NCI-H1105 (cell line): ENCODE data around the gene MYRF.

Experiments
- DNase-seq: peaks from one replicate; lab custom pipeline; 2025; lab: John Stamatoyannopoulos, UW

MYRF gene

DNA sequence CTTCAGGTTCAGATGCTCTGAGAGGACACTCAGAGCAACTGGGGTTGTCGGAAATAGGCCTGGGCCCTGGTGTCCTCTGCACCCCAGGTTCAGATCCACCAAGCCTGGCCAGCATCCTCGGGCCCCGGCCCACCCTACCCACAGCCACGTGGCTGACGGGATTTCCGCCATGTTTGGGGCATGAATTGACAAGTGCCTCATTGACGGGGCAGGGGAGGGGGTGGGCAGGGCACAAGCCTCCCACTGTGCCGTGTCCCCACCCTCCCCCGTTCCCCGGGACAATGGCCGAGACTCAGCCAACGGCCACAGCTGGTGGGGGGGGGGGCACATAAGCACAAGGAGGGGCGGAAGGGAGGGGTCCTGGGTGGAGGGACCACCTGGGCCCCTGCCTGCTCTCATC lies 8.5 kb downstream of the MYRF start:
- no peak for DNase-seq

DNA sequence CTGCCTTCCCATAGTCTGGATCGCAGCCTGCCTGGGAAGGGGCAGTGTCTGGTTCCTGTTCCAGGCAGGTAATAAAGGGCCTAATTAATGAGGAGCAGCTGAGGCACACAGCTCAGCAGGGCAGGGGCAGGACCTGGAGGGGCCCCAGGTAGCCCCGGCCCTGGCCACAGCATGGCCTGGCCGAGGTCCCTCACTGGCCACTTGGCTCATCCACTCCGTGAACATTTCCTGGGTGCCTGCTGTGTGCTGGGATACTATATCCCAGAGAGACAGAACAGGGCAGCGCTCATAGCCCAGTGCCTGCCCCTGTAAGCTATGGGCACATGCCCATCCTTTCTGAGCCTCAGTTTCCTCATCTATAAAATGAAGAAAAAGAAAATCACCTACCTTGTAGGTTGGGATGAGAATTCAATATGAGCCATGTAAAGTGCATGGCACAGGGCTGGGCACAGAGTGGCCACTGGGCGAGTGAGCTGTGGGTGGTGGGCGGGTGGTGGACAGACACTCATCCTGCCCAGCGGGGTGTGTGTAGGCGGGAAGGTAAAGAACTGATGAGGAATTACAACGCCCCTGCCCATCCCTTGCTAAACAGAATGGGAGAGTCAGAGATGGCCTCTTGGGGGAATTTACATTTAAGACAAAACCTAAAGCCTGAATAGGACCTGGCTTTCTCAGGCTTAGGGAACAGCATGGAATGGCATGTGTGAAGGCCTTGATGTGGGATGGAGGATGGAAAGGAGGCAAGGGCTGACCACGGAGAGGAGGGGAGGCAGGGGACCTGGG lies 9.2 kb downstream of the MYRF start:
- DNase-seq: no peak

DNA sequence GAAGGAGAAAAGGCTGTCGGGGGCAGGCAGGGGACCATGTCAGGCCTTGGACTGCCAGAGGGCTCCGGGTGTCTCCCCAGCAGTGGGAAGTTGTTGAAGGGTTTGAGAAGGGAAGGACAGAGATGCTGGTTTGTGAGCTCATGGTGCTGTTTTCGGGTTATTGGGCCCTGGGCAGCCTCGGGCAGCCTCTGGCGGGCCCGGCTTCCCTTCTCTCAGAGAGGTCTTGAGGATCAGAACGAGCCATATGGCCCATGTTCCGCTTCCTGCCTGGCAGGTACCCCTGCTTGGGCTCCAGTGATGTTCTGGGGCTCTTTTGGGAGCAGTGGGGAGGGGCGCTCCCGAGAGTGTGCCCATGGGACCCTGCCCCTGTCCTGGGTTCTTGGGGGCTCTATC lies 9.8 kb downstream of the MYRF start:
- DNase-seq: no peak

GRCh38 chr11:61762798-61763197 lies 10.4 kb downstream of the MYRF start:
- no peak for DNase-seq

DNA sequence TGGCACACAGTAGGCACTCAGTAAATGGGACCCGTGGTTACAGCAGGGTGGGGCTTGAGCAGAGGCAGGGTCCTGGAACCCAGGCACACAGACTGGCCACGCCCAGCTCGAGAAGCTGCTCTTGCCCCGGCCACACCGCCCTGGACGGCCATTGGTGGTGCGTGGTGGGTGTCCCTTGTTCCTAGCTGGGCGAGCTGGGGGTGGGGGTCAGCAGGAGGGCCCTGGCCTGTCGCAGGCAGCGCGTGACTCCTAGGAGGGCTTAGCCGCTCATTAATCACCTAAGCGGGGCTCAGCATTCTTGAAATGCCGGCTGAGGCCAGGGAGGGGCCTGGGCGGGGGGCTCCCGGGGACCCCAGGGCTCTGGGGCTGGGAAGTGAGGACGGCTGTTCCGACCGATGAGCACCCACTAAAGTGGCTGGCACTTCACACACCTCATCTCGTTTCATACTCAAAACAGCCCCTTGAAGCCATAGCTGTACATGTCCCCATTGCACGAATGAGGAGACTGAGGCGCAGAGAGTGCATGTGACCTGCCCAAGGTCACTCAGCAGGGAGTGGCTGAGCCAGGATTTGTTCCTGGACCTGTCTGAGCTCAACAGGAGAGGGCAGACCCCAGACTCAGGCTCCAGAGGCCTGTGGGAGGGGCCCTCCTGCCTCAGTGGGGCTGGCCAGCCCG lies 11.6 kb downstream of the MYRF start:
- DNase-seq: no peak

DNA sequence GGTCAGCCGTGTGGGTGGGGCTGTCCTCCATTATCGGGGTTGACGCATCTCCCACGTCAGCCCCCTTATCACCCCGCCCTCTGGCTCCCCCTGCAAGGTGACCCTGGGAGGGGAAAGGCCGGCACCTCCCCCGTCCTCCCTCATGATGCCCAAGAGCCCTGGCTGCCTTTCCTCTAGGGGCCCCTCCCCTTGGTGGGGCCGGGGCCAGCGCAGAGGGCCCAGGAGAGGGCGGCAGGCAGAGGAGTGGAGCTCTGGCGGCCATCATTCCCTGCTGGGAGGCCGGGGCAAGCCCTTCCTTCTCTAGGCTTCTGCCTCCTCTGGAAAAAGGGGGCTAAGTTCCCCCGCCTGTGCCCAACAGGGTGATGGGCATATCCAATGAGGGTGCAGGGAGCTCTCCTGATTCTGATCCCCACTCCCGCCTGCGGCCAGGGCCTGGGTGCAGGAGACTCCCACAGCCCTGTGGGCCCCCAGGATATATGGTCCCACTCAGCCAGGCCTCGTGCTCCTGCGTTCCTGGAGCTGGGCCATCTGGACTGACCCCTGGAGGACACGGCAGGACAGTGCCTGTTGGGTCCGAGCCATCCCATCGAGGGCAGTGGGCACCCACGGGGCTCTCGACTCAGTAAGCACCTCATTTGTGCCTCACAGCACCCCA lies 12.3 kb downstream of the MYRF start:
- no peak for DNase-seq

- no peak for DNase-seq
Measured at GRCh38 chr11:61765550-61766253, 13.3 kb downstream of the MYRF start.

DNA sequence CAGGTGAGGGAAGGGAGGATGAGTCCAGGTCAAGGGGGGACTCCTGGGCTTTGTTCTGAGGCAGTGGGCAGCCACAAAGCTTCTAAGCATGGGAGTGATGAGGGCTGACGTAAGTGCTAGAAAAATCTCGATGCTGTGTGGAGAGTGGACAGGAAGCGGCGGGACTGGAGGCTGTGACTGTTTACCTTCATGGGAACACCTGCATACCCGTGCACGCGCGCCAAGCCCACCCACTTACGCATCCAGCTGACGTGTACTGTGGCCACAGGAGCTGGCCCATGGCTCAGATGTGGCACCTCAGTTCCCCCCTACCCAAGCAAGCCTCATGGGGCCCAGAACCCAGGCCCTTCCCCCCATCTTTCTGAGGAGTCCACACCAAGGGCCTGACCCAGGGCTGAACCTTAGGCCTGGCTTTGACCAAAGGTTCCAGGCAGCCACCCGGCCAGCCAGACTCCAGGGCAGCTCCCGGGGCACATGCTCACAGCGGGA lies 14.0 kb downstream of the MYRF start:
- DNase-seq: no peak

GRCh38 chr11:61768376-61769076 lies 16.1 kb downstream of the MYRF start:
- no peak for DNase-seq

- no peak for DNase-seq
Measured at GRCh38 chr11:61769169-61769920, 16.9 kb downstream of the MYRF start.

DNA sequence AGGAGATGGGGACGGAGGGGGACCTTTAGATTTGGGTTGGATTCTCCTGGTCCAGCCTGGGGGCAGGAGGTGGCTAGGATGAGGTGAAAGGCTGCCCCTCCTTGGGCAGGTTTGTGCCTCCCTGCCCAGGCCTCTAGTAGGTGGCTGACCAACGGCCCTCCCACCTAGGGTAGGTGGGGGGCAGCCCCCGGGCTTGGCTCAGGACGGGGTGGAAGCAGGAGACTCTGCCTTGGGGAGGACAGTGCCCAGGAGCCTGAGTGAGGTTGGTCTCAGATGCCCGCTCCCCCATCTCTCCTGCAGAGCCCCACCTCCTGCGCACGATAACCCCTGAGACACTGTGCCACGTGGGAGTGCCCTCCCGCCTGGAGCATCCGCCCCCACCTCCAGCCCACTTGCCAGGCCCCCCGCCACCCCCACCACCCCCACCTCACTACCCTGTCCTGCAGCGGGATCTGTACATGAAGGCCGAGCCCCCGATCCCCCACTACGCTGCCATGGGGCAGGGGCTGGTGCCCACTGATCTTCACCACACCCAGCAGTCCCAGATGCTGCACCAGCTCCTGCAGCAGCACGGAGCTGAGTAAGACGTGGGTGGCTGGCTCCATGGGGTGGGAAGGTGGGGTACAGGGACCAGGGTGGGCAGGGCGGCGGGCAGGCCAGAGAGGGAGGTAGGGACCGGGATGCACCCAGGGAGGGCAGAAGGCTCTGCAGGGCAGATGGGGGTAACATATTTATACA lies 17.7 kb downstream of the MYRF start:
- DNase-seq: no peak

DNA sequence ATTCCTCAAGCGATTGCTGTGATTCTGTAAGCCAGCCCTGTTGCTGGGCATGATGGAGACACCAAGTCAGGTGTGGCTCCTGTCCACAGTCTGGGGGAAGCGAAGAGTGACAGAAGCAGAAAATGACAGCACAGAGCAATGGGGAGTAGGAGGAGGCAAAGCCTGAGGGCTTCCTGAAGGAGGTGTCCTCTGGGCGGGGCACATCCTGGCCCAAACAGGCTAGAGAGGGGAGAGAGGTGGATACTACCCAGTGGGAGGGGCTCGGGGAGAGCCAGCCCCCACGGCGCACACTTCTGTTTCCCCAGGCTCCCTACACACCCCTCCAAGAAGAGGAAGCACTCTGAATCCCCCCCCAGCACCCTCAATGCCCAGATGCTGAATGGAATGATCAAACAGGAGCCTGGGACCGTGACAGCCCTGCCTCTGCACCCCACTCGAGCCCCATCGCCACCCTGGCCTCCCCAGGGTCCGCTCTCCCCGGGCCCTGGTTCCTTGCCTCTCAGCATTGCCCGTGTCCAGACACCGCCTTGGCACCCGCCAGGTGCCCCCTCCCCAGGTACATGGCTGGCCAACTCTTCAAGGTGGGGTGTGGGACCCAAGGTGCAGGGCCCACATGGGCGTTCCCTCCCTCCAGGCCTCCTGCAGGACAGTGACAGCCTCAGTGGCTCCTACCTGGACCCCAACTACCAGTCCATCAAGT lies 18.9 kb downstream of the MYRF start:
- DNase-seq: no peak

DNA sequence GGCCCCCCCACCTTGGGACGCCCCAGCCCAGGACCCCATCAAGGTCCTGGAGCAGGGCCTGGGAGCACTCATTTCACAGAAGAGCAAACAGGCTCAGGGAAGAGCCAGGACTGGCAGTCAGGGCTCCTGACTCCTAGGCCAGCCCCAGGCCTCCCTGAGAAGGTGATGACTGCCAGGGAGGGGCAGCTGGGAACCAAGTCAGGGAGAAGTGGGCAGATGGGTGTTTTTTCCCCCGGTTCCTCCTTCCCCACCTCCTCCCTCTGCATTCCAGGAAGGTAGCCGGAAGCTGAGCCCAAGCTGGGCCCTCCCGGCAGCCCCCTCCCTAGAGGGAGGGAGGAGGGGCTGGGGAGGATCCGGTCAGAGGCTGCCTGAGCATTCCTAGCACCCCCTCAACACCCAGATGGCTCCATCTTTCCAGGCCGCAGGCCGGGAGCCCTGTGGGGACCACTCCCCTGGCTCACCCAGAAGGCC lies 19.6 kb downstream of the MYRF start:
- no peak for DNase-seq

DNA sequence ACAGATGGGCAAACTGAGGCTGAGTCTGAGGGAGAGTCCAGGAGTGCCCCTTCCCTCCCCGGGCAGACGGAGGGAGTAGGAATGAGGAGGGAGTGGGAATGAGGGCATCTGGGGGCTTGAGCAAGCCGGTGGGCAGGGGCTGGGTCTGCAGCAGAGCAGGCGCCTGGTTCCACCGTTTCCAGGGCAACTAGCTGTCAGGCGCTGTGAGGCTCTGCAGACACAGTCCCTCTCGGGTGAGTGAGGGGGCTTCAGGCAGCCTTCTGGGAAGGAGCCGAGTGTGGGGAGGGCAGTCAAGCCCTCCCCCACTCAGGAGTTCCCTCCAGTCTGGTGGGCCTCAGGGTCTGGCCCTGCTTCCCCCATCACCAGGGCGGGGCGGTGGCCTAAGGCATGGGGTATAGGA lies 20.9 kb downstream of the MYRF start:
- no peak for DNase-seq

GRCh38 chr11:61773809-61774208 lies 21.4 kb downstream of the MYRF start:
- DNase-seq: no peak

GRCh38 chr11:61774411-61774810 lies 22.0 kb downstream of the MYRF start:
- DNase-seq: no peak

- no peak for DNase-seq
Measured at GRCh38 chr11:61775106-61775505, 22.7 kb downstream of the MYRF start.

- DNase-seq: no peak
Measured at GRCh38 chr11:61775606-61776554, 23.4 kb downstream of the MYRF start.
